Measurements from ENCODE around the gene RWDD3. TPM values are rescaled to one million over a fixed set of nuclear protein-coding genes. Genes with fewer than 3 reads are reported as not detected.

The RWDD3 gene
- total RNA-seq, 1 experiment from 2014 or later: 6.1 TPM

GRCh38 chr1:95219407-95219806 is 14.6 kb upstream of the RWDD3 start:
- H3K4me3 ChIP-seq (ENCODE audit: low read depth in 2 of 2, low read length in 2 of 2): no peak overlapping the region
- H3K27me3 ChIP-seq (ENCODE audit: control insufficient read depth, insufficient read depth, low read length): no peaks in the 10 kb centered on the region
- no peaks in the 10 kb centered on the region for H3K36me3 ChIP-seq (ENCODE audit: control insufficient read depth, insufficient read depth, low read length)
- no peak for TF ChIP-seq TCF7L2 (IDR thresholded peaks at IDR 0.05; ENCODE audit: low read depth, low read length)
- no peak for TF ChIP-seq SIN3A (IDR thresholded peaks at IDR 0.05; ENCODE audit: borderline replicate concordance, insufficient read depth, low read depth, low read length)
- TF ChIP-seq, protein P1, sequence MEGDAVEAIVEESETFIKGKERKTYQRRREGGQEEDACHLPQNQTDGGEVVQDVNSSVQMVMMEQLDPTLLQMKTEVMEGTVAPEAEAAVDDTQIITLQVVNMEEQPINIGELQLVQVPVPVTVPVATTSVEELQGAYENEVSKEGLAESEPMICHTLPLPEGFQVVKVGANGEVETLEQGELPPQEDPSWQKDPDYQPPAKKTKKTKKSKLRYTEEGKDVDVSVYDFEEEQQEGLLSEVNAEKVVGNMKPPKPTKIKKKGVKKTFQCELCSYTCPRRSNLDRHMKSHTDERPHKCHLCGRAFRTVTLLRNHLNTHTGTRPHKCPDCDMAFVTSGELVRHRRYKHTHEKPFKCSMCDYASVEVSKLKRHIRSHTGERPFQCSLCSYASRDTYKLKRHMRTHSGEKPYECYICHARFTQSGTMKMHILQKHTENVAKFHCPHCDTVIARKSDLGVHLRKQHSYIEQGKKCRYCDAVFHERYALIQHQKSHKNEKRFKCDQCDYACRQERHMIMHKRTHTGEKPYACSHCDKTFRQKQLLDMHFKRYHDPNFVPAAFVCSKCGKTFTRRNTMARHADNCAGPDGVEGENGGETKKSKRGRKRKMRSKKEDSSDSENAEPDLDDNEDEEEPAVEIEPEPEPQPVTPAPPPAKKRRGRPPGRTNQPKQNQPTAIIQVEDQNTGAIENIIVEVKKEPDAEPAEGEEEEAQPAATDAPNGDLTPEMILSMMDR (IDR thresholded peaks at IDR 0.05): no peak
- no peak for TF ChIP-seq POLR2AphosphoS5 (IDR thresholded peaks at IDR 0.05; ENCODE audit: low read depth, low read length)
- TF ChIP-seq, protein P2, sequence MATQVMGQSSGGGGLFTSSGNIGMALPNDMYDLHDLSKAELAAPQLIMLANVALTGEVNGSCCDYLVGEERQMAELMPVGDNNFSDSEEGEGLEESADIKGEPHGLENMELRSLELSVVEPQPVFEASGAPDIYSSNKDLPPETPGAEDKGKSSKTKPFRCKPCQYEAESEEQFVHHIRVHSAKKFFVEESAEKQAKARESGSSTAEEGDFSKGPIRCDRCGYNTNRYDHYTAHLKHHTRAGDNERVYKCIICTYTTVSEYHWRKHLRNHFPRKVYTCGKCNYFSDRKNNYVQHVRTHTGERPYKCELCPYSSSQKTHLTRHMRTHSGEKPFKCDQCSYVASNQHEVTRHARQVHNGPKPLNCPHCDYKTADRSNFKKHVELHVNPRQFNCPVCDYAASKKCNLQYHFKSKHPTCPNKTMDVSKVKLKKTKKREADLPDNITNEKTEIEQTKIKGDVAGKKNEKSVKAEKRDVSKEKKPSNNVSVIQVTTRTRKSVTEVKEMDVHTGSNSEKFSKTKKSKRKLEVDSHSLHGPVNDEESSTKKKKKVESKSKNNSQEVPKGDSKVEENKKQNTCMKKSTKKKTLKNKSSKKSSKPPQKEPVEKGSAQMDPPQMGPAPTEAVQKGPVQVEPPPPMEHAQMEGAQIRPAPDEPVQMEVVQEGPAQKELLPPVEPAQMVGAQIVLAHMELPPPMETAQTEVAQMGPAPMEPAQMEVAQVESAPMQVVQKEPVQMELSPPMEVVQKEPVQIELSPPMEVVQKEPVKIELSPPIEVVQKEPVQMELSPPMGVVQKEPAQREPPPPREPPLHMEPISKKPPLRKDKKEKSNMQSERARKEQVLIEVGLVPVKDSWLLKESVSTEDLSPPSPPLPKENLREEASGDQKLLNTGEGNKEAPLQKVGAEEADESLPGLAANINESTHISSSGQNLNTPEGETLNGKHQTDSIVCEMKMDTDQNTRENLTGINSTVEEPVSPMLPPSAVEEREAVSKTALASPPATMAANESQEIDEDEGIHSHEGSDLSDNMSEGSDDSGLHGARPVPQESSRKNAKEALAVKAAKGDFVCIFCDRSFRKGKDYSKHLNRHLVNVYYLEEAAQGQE (IDR thresholded peaks at IDR 0.05; ENCODE audit: insufficient read depth in 1 of 2, low read depth in 2 of 2, low read length in 1 of 2): no peak
- in situ Hi-C loops (cut with HindIII; ENCODE audit: low pct_unique_long_range_greater_than_20kb, low sequenced_read_pairs): no loop called here
- H3K4me1 ChIP-seq (ENCODE audit: control insufficient read depth, insufficient read depth, low read length): no peaks in the 10 kb centered on the region
- ChIA-PET CTCF (no interaction called here), POLR2A (no interaction called here)
- DNase-seq (ENCODE audit: low read depth, low spot score): no peak
- no peaks in the 10 kb centered on the region for H3K9me3 ChIP-seq (ENCODE audit: control insufficient read depth, insufficient read depth, low read depth, low read length)
- ATAC-seq: no peak
- no peak overlapping the region for H3K27ac ChIP-seq (ENCODE audit: low read length)
- intact Hi-C loops (cut with micrococcal nuclease; ENCODE audit: unreplicated experiment): no loop called here
- no TSS peak for BruUV-seq (replicated peaks)

GRCh38 chr1:95221306-95221705 is 12.7 kb upstream of the RWDD3 start:
- no peaks in the 10 kb centered on the region for H3K4me1 ChIP-seq (ENCODE audit: control insufficient read depth, insufficient read depth, low read length)
- H3K27ac ChIP-seq (ENCODE audit: low read length): no peak overlapping the region
- ChIA-PET POLR2A (no interaction called here), CTCF (no interaction called here)
- no peak for ATAC-seq
- in situ Hi-C loops (cut with HindIII; ENCODE audit: low pct_unique_long_range_greater_than_20kb, low sequenced_read_pairs): no loop called here
- no TSS peak for BruUV-seq (replicated peaks)
- intact Hi-C loops (cut with micrococcal nuclease; ENCODE audit: unreplicated experiment): no loop called here
- H3K4me3 ChIP-seq (ENCODE audit: low read depth in 2 of 2, low read length in 2 of 2): no peak overlapping the region
- TF ChIP-seq SIN3A (IDR thresholded peaks at IDR 0.05; ENCODE audit: borderline replicate concordance, insufficient read depth, low read depth, low read length) (no peak), POLR2AphosphoS5 (IDR thresholded peaks at IDR 0.05; ENCODE audit: low read depth, low read length) (no peak), TCF7L2 (IDR thresholded peaks at IDR 0.05; ENCODE audit: low read depth, low read length) (no peak)
- TF ChIP-seq, protein P1 (IDR thresholded peaks at IDR 0.05): no peak
- TF ChIP-seq, protein P2 (IDR thresholded peaks at IDR 0.05; ENCODE audit: insufficient read depth in 1 of 2, low read depth in 2 of 2, low read length in 1 of 2): no peak
- no peaks in the 10 kb centered on the region for H3K9me3 ChIP-seq (ENCODE audit: control insufficient read depth, insufficient read depth, low read depth, low read length)
- DNase-seq (ENCODE audit: low read depth, low spot score): no peak
- H3K27me3 ChIP-seq (ENCODE audit: control insufficient read depth, insufficient read depth, low read length): no peaks in the 10 kb centered on the region
- no peaks in the 10 kb centered on the region for H3K36me3 ChIP-seq (ENCODE audit: control insufficient read depth, insufficient read depth, low read length)
